Bronchial epithelial cell (primary cell): ENCODE results near the gene ADGRB2. TPM values are rescaled to one million over a fixed set of nuclear protein-coding genes. Genes with fewer than 3 reads are reported as not detected.

Experiments used
- DNase-seq: peaks from one replicate; pipeline ENCODE4 v3.0.0-alpha.2; 2010; ENCODE audit warnings: low read depth
- FAIRE-seq: peaks from 2 replicates; lab custom pipeline; 2011; peaks lifted over from hg19 to GRCh38; lab: Jason Lieb, UNC
- H3K27me3 ChIP-seq: 2 replicates; pipeline ENCODE4 v1.5.1; 2011; ENCODE audit warnings: low read length; ENCODE audit not compliant: control insufficient read depth, insufficient read depth
- H3K36me3 ChIP-seq: 2 replicates; pipeline ENCODE4 v1.5.1; 2011; ENCODE audit warnings: low read length; ENCODE audit not compliant: control insufficient read depth, insufficient read depth
- H3K4me3 ChIP-seq: 2 replicates; pipeline ENCODE4 v1.5.1; 2011; ENCODE audit warnings: mild to moderate bottlenecking, low read depth, low read length, control low read depth
- total RNA-seq: library from RNA; depleted of rRNA; stranded (reverse); fragments of >200 nt; gene quantifications from 2 replicates; pipeline ENCODE4 v1.2.1, GENCODE V29; 2014
- TF ChIP-seq, protein P1 (sequence below): IDR thresholded peaks from 2 replicates; pipeline ENCODE4 v1.5.1; 2011; ENCODE audit warnings: mild to moderate bottlenecking, moderate library complexity, low read length, control low read depth, inconsistent platforms; ENCODE audit not compliant: insufficient read depth, severe bottlenecking

Gene ADGRB2
- total RNA-seq, 1 donor from 2014 or later = 0.53 TPM

DNA sequence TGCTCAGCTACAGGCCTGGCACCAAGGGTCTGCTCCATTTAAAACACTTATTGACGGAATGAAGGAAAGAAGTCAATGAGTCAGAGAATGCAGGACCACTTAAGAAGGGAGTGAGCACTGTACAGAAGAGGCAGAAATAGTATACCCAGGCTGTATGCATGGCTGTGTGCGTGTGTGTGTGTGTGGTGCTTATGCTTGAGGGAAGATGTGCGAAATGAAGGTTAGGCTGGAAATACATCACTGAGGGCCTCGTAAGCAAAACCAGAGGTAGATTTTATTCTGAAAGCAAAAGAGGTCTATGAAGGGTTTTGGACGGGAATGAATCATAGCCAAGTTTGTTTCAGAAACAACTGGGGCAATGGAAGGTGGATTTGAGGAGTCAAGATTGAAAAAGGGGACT, 9.7 kb upstream of the ADGRB2 start:
- no peak for FAIRE-seq
- H3K27me3 ChIP-seq = peaks cover 13% of the 10 kb centered on the region
- H3K36me3 ChIP-seq = no peaks in the 10 kb centered on the region
- TF ChIP-seq, protein P1, sequence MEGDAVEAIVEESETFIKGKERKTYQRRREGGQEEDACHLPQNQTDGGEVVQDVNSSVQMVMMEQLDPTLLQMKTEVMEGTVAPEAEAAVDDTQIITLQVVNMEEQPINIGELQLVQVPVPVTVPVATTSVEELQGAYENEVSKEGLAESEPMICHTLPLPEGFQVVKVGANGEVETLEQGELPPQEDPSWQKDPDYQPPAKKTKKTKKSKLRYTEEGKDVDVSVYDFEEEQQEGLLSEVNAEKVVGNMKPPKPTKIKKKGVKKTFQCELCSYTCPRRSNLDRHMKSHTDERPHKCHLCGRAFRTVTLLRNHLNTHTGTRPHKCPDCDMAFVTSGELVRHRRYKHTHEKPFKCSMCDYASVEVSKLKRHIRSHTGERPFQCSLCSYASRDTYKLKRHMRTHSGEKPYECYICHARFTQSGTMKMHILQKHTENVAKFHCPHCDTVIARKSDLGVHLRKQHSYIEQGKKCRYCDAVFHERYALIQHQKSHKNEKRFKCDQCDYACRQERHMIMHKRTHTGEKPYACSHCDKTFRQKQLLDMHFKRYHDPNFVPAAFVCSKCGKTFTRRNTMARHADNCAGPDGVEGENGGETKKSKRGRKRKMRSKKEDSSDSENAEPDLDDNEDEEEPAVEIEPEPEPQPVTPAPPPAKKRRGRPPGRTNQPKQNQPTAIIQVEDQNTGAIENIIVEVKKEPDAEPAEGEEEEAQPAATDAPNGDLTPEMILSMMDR = no peak
- H3K4me3 ChIP-seq = no peak overlapping the region
- no peak for DNase-seq

DNA sequence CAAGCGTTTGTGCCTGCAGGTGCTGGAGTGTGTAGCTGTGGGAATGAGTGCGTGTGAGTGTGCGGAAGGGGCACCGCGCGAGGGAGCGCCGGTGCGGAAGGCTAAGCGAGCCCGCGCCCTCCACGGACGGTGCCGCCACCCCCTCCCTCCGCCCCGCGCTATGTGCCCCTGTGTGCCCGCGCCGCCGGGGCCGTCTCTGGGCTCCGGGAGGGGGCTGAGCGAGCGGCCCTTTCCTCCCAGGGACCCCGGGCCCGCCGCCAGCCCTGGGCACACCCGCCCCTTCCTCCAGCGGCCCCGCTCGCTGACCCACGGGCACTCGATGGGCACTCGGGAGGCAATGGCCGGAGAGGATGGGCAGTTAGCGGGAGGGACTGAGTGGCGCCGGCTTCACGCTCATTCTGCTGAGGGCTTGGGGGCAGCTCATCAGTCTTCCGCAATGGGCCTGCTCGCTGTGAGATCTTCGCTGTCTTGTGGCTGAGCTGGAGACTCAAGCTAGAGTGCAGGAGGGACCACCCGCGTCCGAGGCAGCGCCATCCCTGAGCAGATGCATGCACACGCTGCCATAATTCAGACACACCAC, 8.6 kb upstream of the ADGRB2 start:
- TF ChIP-seq, protein P1 = no peak
- peaks cover 13% of the 10 kb centered on the region for H3K27me3 ChIP-seq
- FAIRE-seq = no peak

GRCh38 chr1:31771891-31772668, 7.9 kb upstream of the ADGRB2 start:
- H3K27me3 ChIP-seq = peaks cover 13% of the 10 kb centered on the region
- no peaks in the 10 kb centered on the region for H3K36me3 ChIP-seq
- TF ChIP-seq, protein P1 = peak; percentile 29
- H3K4me3 ChIP-seq = peak overlapping the region; percentile 16
- peak; percentile 91 for DNase-seq
- peak; percentile 97 for FAIRE-seq

More for the DNA sequence above, 8.6 kb upstream of the ADGRB2 start:
- DNase-seq = no peak
- no peaks in the 10 kb centered on the region for H3K36me3 ChIP-seq
- H3K4me3 ChIP-seq = no peak overlapping the region

- Histone ChIP-seq H3K4me3 (no peak overlapping the region), H3K36me3 (no peaks in the 10 kb centered on the region), H3K27me3 (peaks cover 16% of the 10 kb centered on the region)
- TF ChIP-seq, protein P1 = no peak
- FAIRE-seq = no peak
- no peak for DNase-seq
Measured at GRCh38 chr1:31769720-31770390, 5.7 kb upstream of the ADGRB2 start.

DNA sequence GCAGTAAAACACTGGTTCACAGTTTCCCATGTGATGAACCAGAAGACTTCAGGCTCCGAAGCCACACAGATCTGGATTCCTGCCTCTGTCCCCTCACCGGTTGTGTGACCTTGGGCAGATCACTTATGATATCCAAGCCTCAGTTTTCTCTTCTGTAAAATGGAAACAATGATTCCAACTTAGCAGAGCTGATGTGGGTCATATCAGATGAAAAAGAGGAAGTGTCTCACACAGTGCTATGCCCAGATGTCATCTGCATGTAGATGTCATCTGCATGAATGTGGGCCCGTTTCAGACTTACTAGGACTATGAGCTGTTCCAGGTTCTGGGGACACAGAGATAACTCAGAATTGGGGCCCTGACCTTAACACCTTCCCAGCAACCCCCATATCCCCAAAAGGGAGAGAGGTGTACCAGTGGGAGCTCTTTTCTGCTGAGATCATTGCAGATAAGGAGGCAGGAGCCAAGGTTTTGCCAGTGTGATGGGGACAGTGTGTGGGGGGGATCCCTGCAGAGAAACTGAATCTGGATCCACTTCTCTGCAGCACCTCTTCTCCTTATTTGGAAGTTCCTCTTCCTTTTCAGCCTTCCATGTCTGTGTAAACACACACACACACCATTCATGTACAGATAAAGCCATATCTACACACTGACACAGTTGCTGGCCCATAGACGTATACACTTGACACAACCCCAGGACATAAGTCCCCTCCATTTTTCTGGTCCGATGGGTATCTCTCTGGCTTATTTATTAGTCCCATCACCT, 5.0 kb upstream of the ADGRB2 start:
- Histone ChIP-seq H3K4me3 (no peak overlapping the region), H3K36me3 (no peaks in the 10 kb centered on the region), H3K27me3 (peaks cover 13% of the 10 kb centered on the region)
- DNase-seq = no peak
- FAIRE-seq = no peak
- TF ChIP-seq, protein P1 = no peak
